HG02840 (cell line): ENCODE measurements around the gene CYP4A22.
"Not testable (repeated sequence)": the region's sequence is repeated elsewhere in the genome, so short reads cannot be mapped to it uniquely, and the experiment has no call there.

ENCODE experiments used
- ATAC-seq: cut with Tn5 transposase; IDR thresholded peaks from one replicate; pipeline ENCODE4 v1.9.1; 2021; ENCODE audit warnings: mild to moderate bottlenecking, moderate library complexity, moderate number of reproducible peaks; ENCODE audit not compliant: unreplicated experiment, low FRiP score

Gene CYP4A22, protein sequence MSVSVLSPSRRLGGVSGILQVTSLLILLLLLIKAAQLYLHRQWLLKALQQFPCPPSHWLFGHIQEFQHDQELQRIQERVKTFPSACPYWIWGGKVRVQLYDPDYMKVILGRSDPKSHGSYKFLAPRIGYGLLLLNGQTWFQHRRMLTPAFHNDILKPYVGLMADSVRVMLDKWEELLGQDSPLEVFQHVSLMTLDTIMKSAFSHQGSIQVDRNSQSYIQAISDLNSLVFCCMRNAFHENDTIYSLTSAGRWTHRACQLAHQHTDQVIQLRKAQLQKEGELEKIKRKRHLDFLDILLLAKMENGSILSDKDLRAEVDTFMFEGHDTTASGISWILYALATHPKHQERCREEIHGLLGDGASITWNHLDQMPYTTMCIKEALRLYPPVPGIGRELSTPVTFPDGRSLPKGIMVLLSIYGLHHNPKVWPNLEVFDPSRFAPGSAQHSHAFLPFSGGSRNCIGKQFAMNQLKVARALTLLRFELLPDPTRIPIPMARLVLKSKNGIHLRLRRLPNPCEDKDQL

DNA sequence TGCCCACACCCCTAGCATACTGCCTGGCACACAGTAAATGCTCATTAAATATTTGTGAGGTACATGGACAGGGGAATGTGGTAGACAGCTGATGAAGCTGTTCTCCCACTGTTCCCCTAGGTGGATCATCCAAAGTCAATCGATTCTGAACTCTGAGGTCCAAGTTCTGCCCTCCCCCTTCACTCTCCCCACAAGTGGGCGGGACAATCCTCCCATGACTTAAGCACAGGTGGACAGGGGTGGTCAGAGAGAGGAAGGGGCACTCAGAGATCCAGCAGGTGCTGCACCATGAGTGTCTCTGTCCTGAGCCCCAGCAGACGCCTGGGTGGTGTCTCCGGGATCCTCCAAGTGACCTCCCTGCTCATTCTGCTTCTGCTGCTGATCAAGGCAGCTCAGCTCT lies at the start of gene CYP4A22:
Gene CYP4A22, plus strand, starts transcription at position 244 of the 400 bp plus-strand sequence. Its CDS starts 45 bp downstream, at position 289.
- no peak for ATAC-seq

DNA sequence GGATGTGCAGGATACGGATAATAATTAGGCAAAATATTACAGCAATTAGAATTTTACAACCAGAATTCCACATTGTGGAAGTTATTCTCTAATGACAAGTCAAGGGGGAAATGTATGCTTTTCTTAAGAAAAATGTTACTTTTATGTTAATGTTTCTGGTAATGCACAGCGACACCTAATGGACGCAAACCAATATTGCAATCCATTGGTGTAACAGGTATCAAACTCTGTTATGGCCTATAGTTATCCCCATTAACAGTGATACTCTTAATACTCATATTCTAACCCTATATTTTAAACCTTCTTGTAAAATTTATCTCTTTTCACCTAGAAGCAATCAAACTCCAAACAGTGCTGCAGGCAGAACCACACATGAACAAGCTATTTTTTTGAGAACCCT lies 47.9 kb upstream of the CYP4A22 start:
- not testable (repeated sequence) for ATAC-seq

DNA sequence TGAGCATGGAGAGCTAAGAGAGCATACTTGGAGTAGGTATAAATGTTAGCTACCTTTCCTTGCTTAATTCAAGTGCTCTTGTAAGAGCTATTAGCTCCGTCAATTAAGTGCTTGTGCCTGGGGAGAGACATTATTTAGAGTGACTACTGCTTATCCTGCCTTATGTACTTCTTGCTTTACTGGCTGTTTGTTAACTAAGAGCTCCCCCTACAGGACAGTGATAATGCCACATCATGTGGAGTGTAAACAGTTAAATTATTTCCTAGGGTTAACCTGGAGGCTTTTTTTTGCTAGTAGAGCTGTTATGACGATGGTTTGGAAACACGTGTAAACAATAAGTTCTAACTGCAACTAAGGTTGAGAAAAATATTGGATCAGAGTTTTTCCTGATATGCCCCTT lies 45.8 kb upstream of the CYP4A22 start:
- not testable (repeated sequence) for ATAC-seq

DNA sequence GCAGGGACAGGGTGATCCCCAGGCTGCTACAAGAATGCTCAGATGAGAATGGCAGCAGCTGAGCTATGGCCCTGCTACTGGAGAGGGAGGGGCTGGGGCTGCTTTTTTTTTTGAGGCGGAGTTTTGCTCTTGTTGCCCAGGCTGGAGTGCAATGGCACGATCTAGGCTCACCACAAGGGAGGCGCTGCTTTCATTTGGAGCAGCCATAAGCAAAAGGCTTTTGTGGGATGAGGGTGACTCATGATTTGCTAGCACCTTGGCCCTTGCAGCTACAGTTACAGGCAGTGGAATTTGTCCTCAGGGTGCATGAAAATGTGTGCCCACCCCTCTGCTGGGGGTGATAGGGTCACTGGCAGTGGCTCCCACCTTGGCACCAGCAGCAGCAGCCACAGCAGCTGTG lies 32.4 kb upstream of the CYP4A22 start:
- ATAC-seq = no peak

DNA sequence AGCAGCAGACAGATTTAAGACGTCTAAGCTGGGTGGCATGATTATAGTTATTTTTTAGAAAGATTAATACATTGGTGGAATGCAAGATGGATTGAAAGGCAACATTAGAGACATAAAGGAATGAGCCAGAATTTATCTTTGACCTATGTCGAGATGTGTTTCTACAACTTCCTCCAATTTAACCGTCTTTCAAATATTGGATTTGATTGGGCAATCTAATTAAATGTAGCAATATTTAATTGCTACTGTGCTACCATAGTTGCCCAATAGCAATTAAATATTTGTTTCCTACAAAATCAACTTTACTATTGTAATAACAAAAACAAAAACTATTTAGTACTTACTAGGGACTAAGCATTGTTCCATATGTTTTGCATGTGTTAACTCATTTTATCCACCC lies 30.4 kb upstream of the CYP4A22 start:
- ATAC-seq = no peak

DNA sequence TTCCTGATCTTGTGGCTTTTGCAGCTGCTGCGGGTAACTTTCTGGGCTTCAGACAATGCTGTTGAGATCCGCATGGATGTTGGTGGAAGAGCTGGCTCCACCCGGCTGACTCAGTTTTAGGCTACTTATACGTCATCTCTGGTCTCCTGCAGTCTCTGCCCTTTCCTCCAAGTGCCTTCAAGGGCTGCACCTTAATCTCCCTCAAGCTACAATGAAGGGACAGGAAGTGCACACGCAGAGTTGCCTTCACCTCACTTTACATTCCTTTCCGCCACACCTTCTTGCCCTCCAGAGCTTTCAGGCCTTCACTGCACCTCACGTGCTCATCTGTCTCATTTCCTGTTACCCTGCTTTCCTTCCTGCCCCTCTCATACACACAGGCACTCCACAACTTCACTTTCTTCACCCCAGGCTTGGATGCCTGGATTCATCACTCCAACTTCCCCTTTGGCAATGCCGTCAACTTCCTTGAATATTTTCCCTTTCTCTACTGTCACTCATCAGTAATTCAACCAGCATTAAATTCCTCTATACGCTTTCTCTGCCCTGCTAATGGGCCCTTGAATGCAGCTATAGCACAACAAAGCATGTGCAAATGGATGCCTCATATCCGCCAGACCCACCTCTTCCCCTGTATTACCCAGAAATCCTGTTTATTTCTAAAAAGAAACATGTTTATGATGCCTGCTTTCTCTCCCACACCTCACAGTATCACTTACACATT lies 29.2 kb upstream of the CYP4A22 start:
- ATAC-seq = not testable (repeated sequence)

DNA sequence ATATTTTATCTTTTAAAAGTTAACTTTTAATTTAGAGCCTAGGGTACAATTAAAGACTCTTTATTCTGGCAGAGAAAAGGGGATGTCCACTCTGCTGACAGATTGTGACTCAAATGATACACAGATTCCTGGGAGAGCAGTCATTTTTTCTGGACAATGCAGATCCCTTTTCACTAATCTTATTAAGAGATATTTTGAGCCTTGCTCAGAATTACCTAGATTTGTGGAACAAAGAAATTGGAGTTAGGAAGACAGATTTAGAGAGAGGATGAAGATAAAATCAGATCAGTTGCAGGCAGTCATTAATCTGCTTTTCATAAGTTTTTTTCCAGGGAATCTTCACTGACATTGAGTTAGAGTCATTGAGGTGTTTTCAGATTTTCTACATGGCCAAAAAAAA lies 27.8 kb upstream of the CYP4A22 start:
- ATAC-seq = not testable (repeated sequence)

DNA sequence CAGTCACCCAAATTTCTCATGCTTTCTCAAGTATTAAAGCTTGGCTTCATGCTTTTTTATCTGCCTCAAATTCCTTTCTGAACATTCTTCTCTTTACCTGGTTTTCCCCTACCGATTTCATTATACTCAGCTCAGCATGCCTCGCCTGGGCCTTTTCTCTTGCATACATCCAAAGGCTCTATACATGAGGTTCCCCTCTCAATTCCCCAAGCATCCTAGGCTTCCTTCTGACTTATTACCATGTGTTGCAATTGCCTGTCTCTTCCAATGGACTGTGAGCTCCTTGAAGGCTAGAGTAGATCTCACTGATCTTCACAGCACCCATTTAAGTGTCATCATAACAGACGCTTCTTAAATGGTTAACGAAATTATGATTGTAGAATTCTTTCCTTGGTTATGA lies 24.1 kb upstream of the CYP4A22 start:
- no peak for ATAC-seq

DNA sequence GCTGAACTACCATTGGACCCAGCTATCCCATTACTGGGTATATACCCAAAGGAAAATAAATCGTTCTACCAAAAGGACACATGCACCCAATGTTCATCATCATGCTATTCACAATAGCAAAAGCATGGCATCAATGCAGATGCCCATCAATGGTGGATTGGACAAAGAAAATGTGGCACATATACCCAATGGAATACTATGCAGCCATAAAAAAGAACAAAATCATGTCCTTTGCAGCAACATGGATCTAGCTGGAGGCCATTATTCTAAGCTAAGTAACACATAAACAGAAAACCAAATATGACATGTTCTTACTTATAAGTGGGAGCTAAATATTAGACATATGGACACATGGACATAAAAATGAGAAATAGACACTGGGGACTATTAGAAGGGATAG lies 16.2 kb upstream of the CYP4A22 start:
- not testable (repeated sequence) for ATAC-seq

DNA sequence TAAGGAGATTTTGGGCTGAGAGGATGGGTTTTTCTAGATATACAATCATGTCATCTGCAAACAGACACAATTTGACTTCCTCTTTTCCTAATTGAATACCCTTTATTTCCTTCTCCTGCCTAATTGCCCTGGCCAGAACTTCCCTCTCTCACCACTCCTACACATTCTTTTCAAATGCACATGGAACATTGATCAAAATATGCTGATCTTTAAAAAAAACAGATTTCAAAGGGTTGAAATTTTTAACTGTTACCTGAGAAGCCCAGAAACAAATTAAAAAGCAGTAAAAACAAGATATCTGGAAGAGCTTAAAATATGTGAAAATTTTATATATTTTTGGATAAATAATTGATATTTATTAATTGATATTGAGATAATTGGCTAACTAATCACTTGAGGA lies 12.4 kb upstream of the CYP4A22 start:
- not testable (repeated sequence) for ATAC-seq

DNA sequence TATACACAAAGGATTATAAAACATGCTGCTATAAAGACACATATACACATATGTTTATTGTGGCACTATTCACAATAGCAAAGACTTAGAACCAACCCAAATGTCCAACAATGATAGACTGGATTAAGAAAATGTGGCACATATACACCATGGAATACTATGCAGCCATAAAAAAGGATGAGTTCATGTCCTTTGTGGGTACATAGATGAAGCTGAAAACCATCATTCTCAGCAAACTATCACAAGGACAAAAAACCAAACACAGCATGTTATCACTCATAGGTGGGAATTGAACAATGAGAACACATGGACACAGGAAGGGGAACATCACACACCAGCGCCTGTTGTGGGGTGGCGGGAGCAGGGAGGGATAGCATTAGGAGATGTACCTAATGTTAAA lies 10.2 kb upstream of the CYP4A22 start:
- not testable (repeated sequence) for ATAC-seq

DNA sequence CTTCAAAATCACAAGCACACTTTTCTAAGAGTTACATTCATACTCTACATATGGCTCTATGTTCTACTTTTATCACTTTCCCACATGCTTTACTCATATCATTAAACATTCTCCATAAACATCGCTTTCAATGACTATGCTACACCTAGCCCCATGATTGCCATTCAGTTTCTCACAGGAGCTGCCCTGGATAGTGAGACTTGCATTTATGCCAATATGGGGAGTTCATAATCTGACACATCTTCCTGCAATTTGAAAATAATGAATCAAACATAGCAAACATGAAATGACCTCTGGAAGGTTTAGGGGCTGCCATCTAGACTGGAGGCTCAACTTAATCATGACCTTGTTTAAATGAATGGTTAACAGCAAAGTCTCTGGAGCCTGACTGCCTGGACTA lies 9.0 kb upstream of the CYP4A22 start:
- no peak for ATAC-seq

DNA sequence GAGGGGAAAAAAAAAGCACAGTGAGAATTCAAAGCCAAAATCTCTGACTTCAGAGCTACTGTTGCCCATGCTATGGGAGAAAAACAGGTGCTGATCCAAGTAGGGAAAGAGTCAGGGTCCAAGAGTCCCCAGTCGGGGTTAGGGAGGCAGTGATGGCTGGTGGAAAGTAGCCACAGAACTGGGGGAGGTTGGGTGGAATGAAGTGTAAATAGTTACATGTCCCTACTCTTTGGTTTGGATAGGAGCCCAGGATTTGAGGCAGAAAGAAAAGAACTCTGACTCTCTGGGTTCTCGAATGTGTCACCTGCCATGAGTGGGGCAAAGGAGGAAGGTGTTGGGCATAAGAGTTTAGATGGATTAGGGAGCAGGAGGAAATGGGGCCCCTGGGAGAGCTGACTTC lies 8.4 kb upstream of the CYP4A22 start:
- not testable (repeated sequence) for ATAC-seq

DNA sequence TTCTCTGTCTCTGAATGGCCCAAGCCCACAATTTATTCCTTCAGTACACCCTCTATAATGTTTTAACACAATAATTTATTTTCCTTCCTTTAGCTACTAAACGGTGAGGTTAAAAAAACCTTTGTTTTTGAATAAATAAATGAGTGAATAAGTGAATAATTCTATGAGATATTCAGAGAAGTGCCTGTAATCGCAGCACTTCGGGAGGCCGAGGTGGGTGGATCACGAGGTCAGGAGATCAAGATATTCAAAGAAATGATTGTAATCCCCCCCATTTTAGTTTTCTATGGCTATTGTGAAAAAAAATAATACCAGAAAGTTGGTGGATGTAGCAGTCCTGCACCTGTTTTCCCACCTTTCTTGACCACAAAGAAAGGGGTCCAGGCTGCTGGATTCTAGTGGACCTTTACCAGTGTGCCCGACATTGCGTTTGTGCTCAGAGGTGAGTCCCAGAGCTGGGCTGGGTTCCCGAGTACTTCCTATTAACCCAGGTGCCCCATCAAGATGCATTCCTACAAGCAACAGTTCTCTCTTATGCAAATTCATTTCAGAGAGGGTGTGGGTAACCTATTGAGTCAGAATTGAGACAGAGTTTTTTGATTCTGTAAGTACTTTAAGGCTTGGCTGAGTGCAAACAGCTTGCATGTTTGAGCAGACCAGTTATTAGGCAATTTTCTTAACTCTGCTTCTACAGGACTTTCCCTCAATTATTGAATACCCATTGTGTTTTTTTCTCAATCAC lies 7.6 kb upstream of the CYP4A22 start:
- ATAC-seq = not testable (repeated sequence)

DNA sequence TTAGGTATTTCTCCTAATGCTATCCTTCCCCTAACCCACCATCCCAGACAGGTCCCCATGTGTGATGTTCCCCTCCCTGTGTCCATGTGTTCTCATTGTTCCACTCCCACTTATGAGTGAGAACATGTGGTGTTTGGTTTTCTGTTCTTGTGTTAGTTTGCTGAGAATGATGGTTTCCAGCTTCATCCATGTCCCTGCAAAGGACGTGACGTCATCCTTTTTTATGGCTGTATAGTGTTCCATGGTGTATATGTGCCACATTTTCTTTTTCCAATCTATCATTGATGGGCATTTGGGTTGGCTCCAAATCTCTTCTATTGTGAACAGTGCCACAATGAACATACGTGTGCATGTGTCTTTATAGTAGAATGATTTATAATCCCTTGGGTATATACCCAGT lies 4.6 kb upstream of the CYP4A22 start:
- ATAC-seq = not testable (repeated sequence)

DNA sequence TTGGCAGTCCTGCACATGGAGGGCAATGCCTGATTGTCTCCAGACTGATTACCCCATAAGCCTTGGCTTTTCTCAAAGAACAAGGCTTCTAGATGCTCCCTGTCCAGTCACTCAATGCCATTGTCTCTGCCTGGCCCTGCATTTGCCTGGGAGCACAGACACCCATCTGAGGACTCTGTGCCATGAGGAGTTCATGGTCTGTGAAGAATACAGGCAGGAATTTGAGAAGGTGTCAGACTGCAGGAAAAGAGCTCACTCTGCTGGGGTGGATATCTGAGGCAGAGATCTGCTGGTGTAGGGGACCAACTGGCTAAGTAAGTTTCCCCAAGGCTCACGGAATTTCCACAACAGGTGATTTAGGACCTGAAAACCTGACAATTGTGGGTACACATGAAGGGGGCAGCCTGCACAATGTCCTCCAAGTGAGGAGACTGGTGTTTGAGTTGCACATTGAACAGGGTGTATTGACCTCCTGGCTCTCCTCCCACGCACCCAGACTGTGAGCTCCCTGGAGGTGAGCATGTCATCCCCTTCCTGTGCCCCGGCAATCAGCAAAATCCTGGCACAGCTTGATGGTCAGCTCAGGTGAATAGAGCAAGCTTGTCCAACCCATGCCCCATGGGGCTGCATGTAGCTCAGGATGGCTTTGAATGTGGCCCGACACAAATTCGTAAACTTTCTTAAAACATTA lies 829 bp downstream of the CYP4A22 start:
- ATAC-seq = no peak

DNA sequence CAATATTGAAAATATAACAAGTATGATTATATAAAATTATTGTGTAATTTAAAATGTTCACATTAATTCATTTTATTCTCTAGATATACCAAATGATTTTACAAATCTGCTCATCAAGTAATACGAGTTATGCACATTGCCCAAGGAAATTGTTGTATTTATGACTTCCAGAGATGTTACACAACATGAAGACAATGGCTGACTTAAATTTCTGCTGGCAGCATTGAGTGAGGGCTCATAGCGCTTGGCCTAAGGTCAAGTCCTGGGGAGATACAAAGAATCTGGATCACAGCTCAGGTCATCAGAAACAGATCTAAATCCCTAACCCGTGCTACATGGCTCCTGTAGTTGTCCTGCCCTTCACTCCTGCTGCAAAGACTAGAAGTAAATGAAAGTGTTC lies 3.1 kb downstream of the CYP4A22 start:
- not testable (repeated sequence) for ATAC-seq

DNA sequence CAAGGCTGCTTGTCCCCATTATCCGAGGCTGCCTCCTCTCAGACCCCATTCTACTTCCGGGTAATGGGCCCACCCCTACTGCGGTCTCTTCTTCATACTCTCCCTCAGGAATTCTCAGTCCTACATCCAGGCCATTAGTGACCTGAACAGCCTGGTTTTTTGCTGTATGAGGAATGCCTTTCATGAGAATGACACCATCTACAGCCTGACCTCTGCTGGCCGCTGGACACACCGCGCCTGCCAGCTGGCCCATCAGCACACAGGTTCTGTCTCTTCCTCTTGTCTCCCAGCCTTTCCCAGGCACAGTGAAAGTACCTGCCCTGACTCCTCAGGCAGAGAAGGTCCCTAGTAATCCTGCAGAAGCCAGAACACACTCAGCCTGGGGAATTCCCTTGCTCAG lies 6.4 kb downstream of the CYP4A22 start:
- not testable (repeated sequence) for ATAC-seq

DNA sequence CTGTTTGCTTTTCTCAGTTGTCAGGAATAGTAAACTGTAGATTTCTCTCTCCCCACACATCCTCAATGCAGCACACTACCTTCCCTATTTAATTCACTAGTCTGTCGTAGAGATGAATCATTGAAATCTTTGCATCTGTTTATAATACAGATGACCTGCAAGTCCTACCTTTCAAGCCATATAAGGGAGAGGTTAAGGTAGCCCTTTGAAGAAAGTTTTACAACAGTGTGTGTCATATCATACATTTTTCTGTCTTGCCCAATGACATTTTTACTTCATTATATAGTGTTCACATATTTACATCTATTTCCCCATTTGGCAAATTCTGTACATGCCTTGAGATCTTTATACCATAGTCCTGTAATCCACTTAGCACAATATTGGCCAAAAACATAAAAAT lies 9.3 kb downstream of the CYP4A22 start:
- not testable (repeated sequence) for ATAC-seq
